Uterus (tissue), 4 donors: ENCODE data around the gene DLGAP3. TPM values are rescaled to one million over a fixed set of nuclear protein-coding genes. Genes with fewer than 3 reads are reported as not detected.

Experiments used
- DNase-seq, 2 donors: peaks; one replicate each; pipeline ENCODE4 v3.0.0-alpha.2; 2019 to 2020
- H3K27ac ChIP-seq, 2 donors: fragments of 200-600 bp; sonication (generic); 1 replicate in 1 of 2; 2 replicates in 1 of 2; pipeline ENCODE4 v1.5.1; 2016 to 2018
- H3K27me3 ChIP-seq, 2 donors: fragments of 200-600 bp; sonication (generic); one replicate each; pipeline ENCODE4 v1.5.1; 2018 to 2019; ENCODE audit warnings: control low read depth in 1 of 2
- H3K36me3 ChIP-seq, 2 donors: fragments of 200-600 bp; sonication (generic); one replicate each; pipeline ENCODE4 v1.5.1; 2019; ENCODE audit warnings: control low read depth in 1 of 2
- H3K4me1 ChIP-seq, 2 donors: fragments of 200-600 bp; sonication (generic); one replicate each; pipeline ENCODE4 v1.5.1; 2018 to 2019; ENCODE audit warnings: control low read depth in 1 of 2
- H3K4me3 ChIP-seq, 2 donors: fragments of 200-600 bp; sonication (generic); 1 replicate in 1 of 2; 2 replicates in 1 of 2; pipeline ENCODE4 v1.5.1; 2018 to 2019; ENCODE audit warnings: mild to moderate bottlenecking in 1 of 2
- H3K9me3 ChIP-seq, 2 donors: fragments of 200-600 bp; sonication (generic); one replicate each; pipeline ENCODE4 v1.5.1; 2019; ENCODE audit warnings: control low read depth in 1 of 2
- CTCF ChIP-seq, 4 experiments: fragments of 200-600 bp in 2 of 4; fragments of 450-650 bp in 2 of 4; sonication (generic) in 2 of 4; IDR thresholded peaks; one replicate each; pipeline ENCODE4 v1.5.1; 2016 to 2019; ENCODE audit warnings: antibody characterized with exemption in 4 of 4, mild to moderate bottlenecking in 2 of 4, moderate library complexity in 1 of 4
- POLR2A ChIP-seq, 2 donors: fragments of 450-650 bp; IDR thresholded peaks; one replicate each; pipeline ENCODE4 v1.6.1; 2016; ENCODE audit warnings: antibody characterized with exemption in 2 of 2, mild to moderate bottlenecking in 1 of 2, moderate library complexity in 1 of 2
- intact Hi-C: fragments of 100-400 bp; cut with DNase I; formaldehyde crosslinking; loops from one replicate; pipeline ENCODE4 v1.15.1; 2023; ENCODE audit warnings: low total_unique reads
- total RNA-seq, 4 donors: library from RNA; depleted of rRNA in 3 of 4; stranded (reverse); fragments of >200 nt in 3 of 4; gene quantifications; one replicate each; pipeline versions ENCODE4 v1.1.0 to v1.2.4, GENCODE V29; 2014 to 2023
- donor health status: DM: yes; HTN: yes; CAD: no.

DLGAP3 gene
- total RNA-seq, 4 donors from 2014 or later, result 0.14 TPM; not detected in 3

- Histone ChIP-seq H3K4me1 (no peaks in the 10 kb centered on the region), H3K27me3 (no peaks in the 10 kb centered on the region), H3K27ac (no peak overlapping the region), H3K4me3 (no peak overlapping the region), H3K9me3 (no peaks in the 10 kb centered on the region), H3K36me3 (no peaks in the 10 kb centered on the region)
- intact Hi-C loops, result no loop called here
- no peak for DNase-seq
- TF ChIP-seq POLR2A (IDR thresholded peaks at IDR 0.05), result no peak
- no peak for TF ChIP-seq CTCF (IDR thresholded peaks at IDR 0.05)
Observed at GRCh38 chr1:34908369-34908768, 21.1 kb downstream of the DLGAP3 start.

GRCh38 chr1:34907487-34908090, 21.9 kb downstream of the DLGAP3 start:
- Histone ChIP-seq H3K4me1 (no peaks in the 10 kb centered on the region), H3K4me3 (no peak overlapping the region), H3K36me3 (no peaks in the 10 kb centered on the region), H3K9me3 (no peaks in the 10 kb centered on the region), H3K27me3 (no peaks in the 10 kb centered on the region), H3K27ac (no peak overlapping the region)
- DNase-seq, result no peak
- TF ChIP-seq POLR2A (IDR thresholded peaks at IDR 0.05), result no peak
- TF ChIP-seq CTCF (IDR thresholded peaks at IDR 0.05), result no peak
- intact Hi-C loops, result no loop called here

GRCh38 chr1:34906756-34907155, 22.7 kb downstream of the DLGAP3 start:
- no peak for DNase-seq
- no peak for TF ChIP-seq CTCF (IDR thresholded peaks at IDR 0.05)
- no peak for TF ChIP-seq POLR2A (IDR thresholded peaks at IDR 0.05)
- Histone ChIP-seq H3K27me3 (no peaks in the 10 kb centered on the region), H3K4me3 (no peak overlapping the region), H3K4me1 (no peaks in the 10 kb centered on the region), H3K27ac (no peak overlapping the region), H3K36me3 (no peaks in the 10 kb centered on the region), H3K9me3 (no peaks in the 10 kb centered on the region)
- intact Hi-C loops, result no loop called here

- no peak for TF ChIP-seq POLR2A (IDR thresholded peaks at IDR 0.05)
- TF ChIP-seq CTCF (IDR thresholded peaks at IDR 0.05), result no peak
- DNase-seq, result no peak
- intact Hi-C loops, result no loop called here
- H3K4me3 ChIP-seq, result no peak overlapping the region
- H3K4me1 ChIP-seq, result no peaks in the 10 kb centered on the region
- H3K36me3 ChIP-seq, result no peaks in the 10 kb centered on the region
- H3K27ac ChIP-seq, result no peak overlapping the region
- no peaks in the 10 kb centered on the region for H3K9me3 ChIP-seq
- H3K27me3 ChIP-seq, result no peaks in the 10 kb centered on the region
Observed at GRCh38 chr1:34906222-34906621, 23.2 kb downstream of the DLGAP3 start.

- H3K36me3 ChIP-seq, result no peaks in the 10 kb centered on the region
- H3K4me1 ChIP-seq, result no peaks in the 10 kb centered on the region
- no peak overlapping the region for H3K27ac ChIP-seq
- TF ChIP-seq POLR2A (IDR thresholded peaks at IDR 0.05) (no peak), CTCF (IDR thresholded peaks at IDR 0.05) (no peak)
- no peaks in the 10 kb centered on the region for H3K27me3 ChIP-seq
- no peaks in the 10 kb centered on the region for H3K9me3 ChIP-seq
- intact Hi-C loops, result no loop called here
- H3K4me3 ChIP-seq, result no peak overlapping the region
- DNase-seq, result no peak
Observed at GRCh38 chr1:34905098-34905459, 24.4 kb downstream of the DLGAP3 start.
